Neuronal stem cell (in vitro differentiated cells): ENCODE data around the gene STARD9.

Experiments
- DNase-seq: peaks from one replicate; pipeline ENCODE4 v3.0.0-alpha.2; 2013; ENCODE audit warnings: low spot score
- H2AFZ ChIP-seq: one replicate; pipeline ENCODE4 v1.6.1; 2013; ENCODE audit warnings: mild to moderate bottlenecking, low read length, inconsistent platforms
- H2AK5ac ChIP-seq: 2 replicates; pipeline ENCODE4 v1.6.1; 2013; ENCODE audit warnings: low read depth, mild to moderate bottlenecking, inconsistent platforms, low read length, moderate library complexity, mixed read lengths
- H2BK120ac ChIP-seq: 2 replicates; pipeline ENCODE4 v1.6.1; 2013; ENCODE audit warnings: low read depth, mild to moderate bottlenecking, inconsistent platforms, low read length, moderate library complexity, mixed read lengths
- H2BK12ac ChIP-seq: one replicate; pipeline ENCODE4 v1.6.1; 2013; ENCODE audit warnings: low read length, inconsistent platforms
- H2BK15ac ChIP-seq: 2 replicates; pipeline ENCODE4 v1.6.1; 2013; ENCODE audit warnings: mild to moderate bottlenecking, low read length, inconsistent platforms, mixed read lengths
- H2BK5ac ChIP-seq: one replicate; pipeline ENCODE4 v1.6.1; 2013; ENCODE audit warnings: inconsistent platforms, mild to moderate bottlenecking, low read length, moderate library complexity
- H3K14ac ChIP-seq: one replicate; pipeline ENCODE4 v1.6.1; 2013; ENCODE audit warnings: low read length, inconsistent platforms
- H3K18ac ChIP-seq: 2 replicates; pipeline ENCODE4 v1.6.1; 2013; ENCODE audit warnings: low read length, inconsistent platforms
- H3K23ac ChIP-seq: 2 replicates; pipeline ENCODE4 v1.6.1; 2013; ENCODE audit warnings: low read depth, mild to moderate bottlenecking, mixed read lengths, low read length, inconsistent platforms; ENCODE audit not compliant: poor library complexity
- H3K27ac ChIP-seq: replicated peaks from 3 replicates; pipeline ENCODE4 v1.5.1; 2013; ENCODE audit warnings: low read length, inconsistent platforms
- H3K27me3 ChIP-seq, 3 experiments: 2 replicates each; pipeline ENCODE4 v1.6.1; 2013; ENCODE audit warnings: low read length in 3 of 3, mild to moderate bottlenecking in 2 of 3, inconsistent platforms in 1 of 3, low read depth in 1 of 3, mixed read lengths in 1 of 3, moderate library complexity in 1 of 3; ENCODE audit not compliant: control insufficient read depth in 3 of 3, insufficient read depth in 3 of 3
- H3K36me3 ChIP-seq, 2 donors: replicated peaks in 1 of 2; 2 replicates each; pipeline ENCODE4 v1.6.1; 2013; ENCODE audit warnings: low read length in 2 of 2; ENCODE audit not compliant: control insufficient read depth in 2 of 2, insufficient read depth in 2 of 2
- H3K4ac ChIP-seq: 2 replicates; pipeline ENCODE4 v1.6.1; 2013; ENCODE audit warnings: inconsistent platforms, mild to moderate bottlenecking, low read length, moderate library complexity
- H3K4me1 ChIP-seq, 2 donors: 1 replicate in 1 of 2; 2 replicates in 1 of 2; pipeline ENCODE4 v1.6.1; 2013; ENCODE audit warnings: low read length in 2 of 2, low read depth in 1 of 2; ENCODE audit not compliant: control insufficient read depth in 2 of 2, insufficient read depth in 1 of 2
- H3K4me2 ChIP-seq: one replicate; pipeline ENCODE4 v1.6.1; 2013; ENCODE audit warnings: mild to moderate bottlenecking, low read length, inconsistent platforms; ENCODE audit not compliant: insufficient read depth, poor library complexity, severe bottlenecking
- H3K4me3 ChIP-seq, 2 donors: 2 replicates each; pipeline ENCODE4 v1.5.1; 2013; ENCODE audit warnings: low read length in 2 of 2, mild to moderate bottlenecking in 2 of 2, inconsistent platforms in 1 of 2, moderate library complexity in 1 of 2
- H3K79me1 ChIP-seq: one replicate; pipeline ENCODE4 v1.6.1; 2013; ENCODE audit warnings: low read depth, mild to moderate bottlenecking, inconsistent platforms, low read length, moderate library complexity
- H3K9ac ChIP-seq: one replicate; pipeline ENCODE4 v1.6.1; 2013; ENCODE audit warnings: mild to moderate bottlenecking, low read depth, low read length, inconsistent platforms; ENCODE audit not compliant: poor library complexity
- H3K9me3 ChIP-seq, 2 donors: replicated peaks in 1 of 2; 2 replicates each; pipeline versions ENCODE3 to v1.6.1; 2013; ENCODE audit warnings: low read length in 2 of 2, mild to moderate bottlenecking in 2 of 2, inconsistent platforms in 1 of 2, low read depth in 1 of 2, mixed read lengths in 1 of 2, moderate library complexity in 1 of 2; ENCODE audit not compliant: control insufficient read depth in 2 of 2, insufficient read depth in 1 of 2
- H4K8ac ChIP-seq: one replicate; pipeline ENCODE4 v1.6.1; 2013; ENCODE audit warnings: low read depth, mild to moderate bottlenecking, inconsistent platforms, low read length, moderate library complexity
- H4K91ac ChIP-seq: one replicate; pipeline ENCODE4 v1.6.1; 2013; ENCODE audit warnings: low read length, low read depth, mild to moderate bottlenecking, inconsistent platforms; ENCODE audit not compliant: poor library complexity
- WGBS, 2 donors: extraction: QIAGEN DNeasy Blood & Tissue Kit; methylation state at CpG; one replicate each; pipeline ENCODE4 v1.1.7; 2013; ENCODE audit warnings: missing lambda C conversion rate in 2 of 2, mixed read lengths in 1 of 2; ENCODE audit not compliant: insufficient read length in 2 of 2, insufficient replicate concordance in 1 of 2; ENCODE audit errors: extremely low coverage in 2 of 2; 5-methylcytosine and 5-hydroxymethylcytosine counted together

Gene STARD9

DNA sequence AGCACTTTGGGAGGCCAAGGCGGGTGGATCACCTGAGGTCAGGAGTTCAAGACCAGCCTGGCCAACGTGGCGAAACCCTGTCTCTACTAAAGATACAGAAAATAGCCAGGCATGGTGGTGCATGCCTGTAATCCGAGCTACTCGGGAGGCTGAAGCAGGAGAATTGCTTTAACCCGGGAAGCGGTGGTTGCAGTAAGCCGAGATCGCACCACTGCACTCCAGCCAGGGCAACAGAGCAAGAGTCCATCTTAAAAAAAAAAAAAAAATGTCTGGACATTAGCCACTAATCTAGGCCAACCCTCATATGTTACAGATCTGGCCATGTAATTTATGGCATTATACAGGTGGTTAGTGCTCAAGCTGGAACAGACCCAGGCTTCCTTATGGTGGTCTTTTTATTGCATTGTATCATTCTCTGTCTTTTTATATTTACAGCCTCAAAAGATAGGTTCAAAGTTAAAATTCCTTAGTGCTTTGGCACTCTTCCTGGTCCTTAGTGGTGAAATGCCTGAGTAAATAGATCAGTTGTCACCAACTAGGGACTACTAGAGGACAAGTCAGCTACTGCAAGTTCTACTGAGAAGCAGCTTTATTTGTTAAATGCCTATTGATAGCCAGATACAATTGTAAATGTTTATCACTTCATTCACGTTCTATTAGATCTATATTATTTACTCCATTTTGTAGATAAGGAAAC, 16.0 kb downstream of the STARD9 start:
- H2BK12ac ChIP-seq: no peak overlapping the region
- WGBS, 2 donors: no CpG with 5 or more reads among the region's 10 CpGs

DNA sequence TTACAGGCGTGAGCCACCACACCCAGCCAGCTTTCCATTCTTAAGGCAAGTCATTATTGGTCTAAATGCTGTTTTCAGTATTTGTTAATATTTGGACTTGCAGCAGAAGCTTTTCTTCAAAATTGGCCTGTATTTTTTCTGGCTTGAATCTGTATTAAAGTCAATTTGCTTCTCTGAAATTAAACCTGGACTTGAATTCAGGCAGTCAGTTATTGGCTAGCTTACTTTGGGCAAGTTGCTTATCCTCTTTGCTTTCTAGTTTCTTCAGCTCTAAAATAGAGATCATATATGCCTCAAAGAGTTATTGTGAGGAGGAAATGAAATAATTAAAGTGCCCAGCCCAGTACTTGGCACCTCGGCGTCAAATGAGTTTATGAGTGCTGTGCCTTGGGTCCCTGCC, 17.3 kb downstream of the STARD9 start:
- Histone ChIP-seq H3K14ac (no peak overlapping the region), H2AK5ac (no peak overlapping the region), H3K18ac (no peak overlapping the region), H3K4me1 (no peaks in the 10 kb centered on the region), H3K4ac (no peak overlapping the region), H2BK120ac (no peak overlapping the region), H3K36me3 (peaks cover 0 to 64% of the 10 kb centered on the region in 2 donors), H4K91ac (no peak overlapping the region), H3K9ac (no peak overlapping the region), H4K8ac (no peak overlapping the region), H3K27ac (no peak overlapping the region), H3K23ac (no peak overlapping the region), H3K9me3 (no peaks in the 10 kb centered on the region), H3K27me3 (no peaks in the 10 kb centered on the region), H2BK5ac (no peak overlapping the region), H3K79me1 (no peaks in the 10 kb centered on the region), H3K4me2 (no peak overlapping the region), H2BK15ac (no peak overlapping the region), H2BK12ac (no peak overlapping the region), H2AFZ (no peak overlapping the region), H3K4me3 (no peak overlapping the region)
- no CpG with 5 or more reads among the region's 3 CpGs for WGBS, 2 donors
- DNase-seq: no peak

More for the DNA sequence above, 16.0 kb downstream of the STARD9 start:
- H4K8ac ChIP-seq: no peak overlapping the region
- no peak overlapping the region for H3K9ac ChIP-seq
- H3K23ac ChIP-seq: no peak overlapping the region
- no peak overlapping the region for H3K14ac ChIP-seq
- no peak overlapping the region for H3K18ac ChIP-seq
- no peaks in the 10 kb centered on the region for H3K9me3 ChIP-seq
- no peak overlapping the region for H3K4me3 ChIP-seq
- H3K4ac ChIP-seq: no peak overlapping the region
- H3K79me1 ChIP-seq: no peaks in the 10 kb centered on the region
- H4K91ac ChIP-seq: no peak overlapping the region
- no peak overlapping the region for H2BK15ac ChIP-seq
- no peak overlapping the region for H3K4me2 ChIP-seq
- no peak overlapping the region for H2AK5ac ChIP-seq
- no peak overlapping the region for H2BK120ac ChIP-seq
- DNase-seq: no peak
- H3K4me1 ChIP-seq: no peaks in the 10 kb centered on the region
- H3K27ac ChIP-seq: no peak overlapping the region
- no peak overlapping the region for H2AFZ ChIP-seq
- H2BK5ac ChIP-seq: no peak overlapping the region
- no peaks in the 10 kb centered on the region for H3K27me3 ChIP-seq
- H3K36me3 ChIP-seq: peaks cover 0 to 65% of the 10 kb centered on the region in 2 donors

DNA sequence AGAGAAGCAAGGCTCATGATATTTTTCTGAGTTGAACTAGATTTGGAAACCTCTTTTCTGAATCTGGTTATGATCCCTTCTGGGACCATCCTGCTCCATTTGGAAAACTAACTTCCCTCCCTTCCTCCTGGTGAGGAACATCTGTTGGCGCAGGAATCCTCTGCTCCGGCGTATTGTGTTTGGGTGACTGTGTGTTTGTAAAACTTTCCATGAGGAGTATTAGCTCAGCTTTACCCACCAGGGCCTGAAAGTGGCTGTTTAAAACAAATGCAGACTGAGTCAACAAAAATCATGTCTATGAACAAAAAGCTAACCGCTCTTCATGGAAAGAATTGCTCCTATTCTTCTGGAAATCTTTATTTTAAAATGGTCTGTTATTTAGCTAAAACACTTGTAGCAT, 17.7 kb downstream of the STARD9 start:
- no peak overlapping the region for H2BK12ac ChIP-seq
- H4K91ac ChIP-seq: no peak overlapping the region
- H4K8ac ChIP-seq: no peak overlapping the region
- H3K4me2 ChIP-seq: no peak overlapping the region
- no peaks in the 10 kb centered on the region for H3K4me1 ChIP-seq
- H3K18ac ChIP-seq: no peak overlapping the region
- no peak overlapping the region for H2AK5ac ChIP-seq
- no peak overlapping the region for H2AFZ ChIP-seq
- H3K27me3 ChIP-seq: no peaks in the 10 kb centered on the region
- no peak overlapping the region for H3K4me3 ChIP-seq
- no peak overlapping the region for H2BK15ac ChIP-seq
- H3K36me3 ChIP-seq: peaks cover 0 to 60% of the 10 kb centered on the region in 2 donors
- no peak overlapping the region for H2BK120ac ChIP-seq
- H3K23ac ChIP-seq: no peak overlapping the region
- no peak overlapping the region for H3K9ac ChIP-seq
- no peak overlapping the region for H3K14ac ChIP-seq
- no peak overlapping the region for H2BK5ac ChIP-seq
- no peaks in the 10 kb centered on the region for H3K9me3 ChIP-seq
- no peak overlapping the region for H3K4ac ChIP-seq
- no peak for DNase-seq
- WGBS, 2 donors: no CpG with 5 or more reads among the region's 4 CpGs
- no peaks in the 10 kb centered on the region for H3K79me1 ChIP-seq
- no peak overlapping the region for H3K27ac ChIP-seq

DNA sequence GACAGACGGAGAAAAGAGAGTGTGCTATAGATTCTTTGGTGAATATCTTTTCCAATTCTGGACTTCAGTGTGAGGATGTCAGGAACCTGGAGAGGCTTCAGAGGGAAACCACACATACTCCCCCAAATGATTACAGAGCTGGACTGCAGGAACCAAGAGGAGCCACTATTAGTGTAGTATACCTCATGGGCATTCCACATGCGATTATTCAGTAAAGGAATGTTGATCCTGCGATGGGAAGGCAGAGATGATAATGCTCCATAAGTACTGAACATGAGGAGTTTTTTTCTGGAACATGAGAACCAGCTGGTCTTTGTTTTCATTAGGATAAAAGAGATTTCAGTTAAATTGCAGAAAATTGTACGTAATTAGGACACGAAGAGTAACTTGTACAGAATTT, 18.7 kb downstream of the STARD9 start:
- H3K4me1 ChIP-seq: no peaks in the 10 kb centered on the region
- no peak overlapping the region for H2BK120ac ChIP-seq
- no peak overlapping the region for H3K4me2 ChIP-seq
- no peak overlapping the region for H2AFZ ChIP-seq
- no peak for DNase-seq
- H3K4ac ChIP-seq: no peak overlapping the region
- no peaks in the 10 kb centered on the region for H3K79me1 ChIP-seq
- no CpG with 5 or more reads among the region's 5 CpGs for WGBS, 2 donors
- no peak overlapping the region for H3K18ac ChIP-seq
- H2AK5ac ChIP-seq: no peak overlapping the region
- H3K14ac ChIP-seq: no peak overlapping the region
- no peak overlapping the region for H3K23ac ChIP-seq
- no peak overlapping the region for H2BK5ac ChIP-seq
- no peak overlapping the region for H4K91ac ChIP-seq
- no peaks in the 10 kb centered on the region for H3K27me3 ChIP-seq
- no peak overlapping the region for H4K8ac ChIP-seq
- H3K9me3 ChIP-seq: no peaks in the 10 kb centered on the region
- H3K9ac ChIP-seq: no peak overlapping the region
- H2BK12ac ChIP-seq: no peak overlapping the region
- H3K27ac ChIP-seq: no peak overlapping the region
- H2BK15ac ChIP-seq: no peak overlapping the region
- H3K36me3 ChIP-seq: peaks cover 0 to 64% of the 10 kb centered on the region in 2 donors
- H3K4me3 ChIP-seq: no peak overlapping the region
